MG63 (cell line): ENCODE data around the gene PRR22. TPM values are rescaled to one million over a fixed set of nuclear protein-coding genes. Genes with fewer than 3 reads are reported as not detected.
"Not testable (repeated sequence)": the region's sequence is repeated elsewhere in the genome, so short reads cannot be mapped to it uniquely, and the experiment has no call there.

Experiments
- DNase-seq: peaks from one replicate; pipeline ENCODE4 v3.0.0-alpha.2; 2020
- H3K27me3 ChIP-seq: fragments of 250-450 bp; sonication (Bioruptor Pico); 2 replicates; pipeline ENCODE4 v1.5.1; 2020; ENCODE audit warnings: mild to moderate bottlenecking, moderate library complexity
- H3K36me3 ChIP-seq: fragments of 250-450 bp; sonication (Bioruptor Pico); 2 replicates; pipeline ENCODE4 v1.5.1; 2020; ENCODE audit warnings: mild to moderate bottlenecking, moderate library complexity
- H3K4me3 ChIP-seq: fragments of 250-450 bp; sonication (Bioruptor Pico); 2 replicates; pipeline ENCODE4 v1.5.1; 2020; ENCODE audit warnings: mild to moderate bottlenecking, moderate library complexity
- H3K9me3 ChIP-seq: fragments of 250-450 bp; sonication (Bioruptor Pico); 2 replicates; pipeline ENCODE4 v1.5.1; 2020; ENCODE audit warnings: mild to moderate bottlenecking, moderate library complexity
- total RNA-seq: library from RNA; depleted of rRNA; stranded (reverse); fragments of >200 nt; shearing (Covaris generic); gene quantifications from 2 replicates; pipeline ENCODE4 v1.2.3, GENCODE V29; 2014; ENCODE audit warnings: low replicate concordance; rRNA removed

The PRR22 gene
- total RNA-seq, 1 experiment from 2014 or later: 3.6 TPM

- DNase-seq: no peak
- Histone ChIP-seq H3K36me3 (no peaks in the 10 kb centered on the region), H3K4me3 (no peak overlapping the region), H3K9me3 (no peaks in the 10 kb centered on the region), H3K27me3 (no peaks in the 10 kb centered on the region)
Measured at GRCh38 chr19:5743630-5744029, 40.9 kb downstream of the PRR22 start.

- Histone ChIP-seq H3K27me3 (no peaks in the 10 kb centered on the region), H3K4me3 (no peak overlapping the region), H3K36me3 (no peaks in the 10 kb centered on the region), H3K9me3 (no peaks in the 10 kb centered on the region)
- DNase-seq: no peak
Measured at GRCh38 chr19:5742051-5742450, 42.5 kb downstream of the PRR22 start.

- no peaks in the 10 kb centered on the region for H3K36me3 ChIP-seq
- no peak for DNase-seq
- H3K9me3 ChIP-seq: no peaks in the 10 kb centered on the region
- no peaks in the 10 kb centered on the region for H3K27me3 ChIP-seq
- no peak overlapping the region for H3K4me3 ChIP-seq
Measured at GRCh38 chr19:5738423-5738822, 46.1 kb downstream of the PRR22 start.

- H3K9me3 ChIP-seq, H3K27me3 ChIP-seq, DNase-seq, H3K4me3 ChIP-seq, H3K36me3 ChIP-seq: not testable (repeated sequence)
Measured at GRCh38 chr19:5733172-5733571, 51.4 kb downstream of the PRR22 start.

Other genes starting within 250 kb of the PRR22 start
- 0.10 and 0.23 TPM in 2 replicates for gene TINCR, start 216.8 kb downstream of the PRR22 start, total RNA-seq
- gene SAFB2, start 162.0 kb downstream of the PRR22 start, total RNA-seq: 5.1 and 12.3 TPM in 2 replicates
- 22.8 and 33.0 TPM in 2 replicates for gene SAFB, start 161.7 kb downstream of the PRR22 start, total RNA-seq
- gene MICOS13, start 104.2 kb downstream of the PRR22 start, total RNA-seq: 21.8 and 75.4 TPM in 2 replicates
- gene HSD11B1L, start 103.7 kb downstream of the PRR22 start, total RNA-seq: 3.6 and 5.8 TPM in 2 replicates
- 562 and 599 TPM in 2 replicates for gene RPL36, start 94.5 kb downstream of the PRR22 start, total RNA-seq
- 45.3 and 79.2 TPM in 2 replicates for gene LONP1, start 64.6 kb downstream of the PRR22 start, total RNA-seq
- gene CATSPERD, start 64.1 kb downstream of the PRR22 start, total RNA-seq: not detected in 2 replicates
- gene DUS3L, start 6.4 kb upstream of the PRR22 start, total RNA-seq: 54.1 and 61.0 TPM in 2 replicates
- gene NRTN, start 20.3 kb upstream of the PRR22 start, total RNA-seq: 1.4 TPM in 1 of 2 replicates, not detected in the other
- not detected in 2 replicates for gene FUT6, start 55.0 kb upstream of the PRR22 start, total RNA-seq
- gene FUT3, start 66.7 kb upstream of the PRR22 start, total RNA-seq: not detected in 2 replicates
- not detected in 2 replicates for gene FUT5, start 85.8 kb upstream of the PRR22 start, total RNA-seq
- 105 and 257 TPM in 2 replicates for gene NDUFA11, start 119.0 kb upstream of the PRR22 start, total RNA-seq
- 1.8 and 4.5 TPM in 2 replicates for gene VMAC, start 120.1 kb upstream of the PRR22 start, total RNA-seq
- 0.30 and 0.36 TPM in 2 replicates for gene CAPS, start 129.5 kb upstream of the PRR22 start, total RNA-seq
- gene RANBP3, start 193.4 kb upstream of the PRR22 start, total RNA-seq: 43.4 and 54.4 TPM in 2 replicates